HCT116 (cell line): Measurements from ENCODE around the gene HSH2D. TPM values are rescaled to one million over a fixed set of nuclear protein-coding genes. Genes with fewer than 3 reads are reported as not detected.

Source experiments
- ATAC-seq: fragments of 200-7000 bp; cut with Tn5 transposase; 2 replicates; pipeline ENCODE4 v1.9.1; 2020; ENCODE audit warnings: mild to moderate bottlenecking, moderate library complexity
- BruUV-seq: library from RNA; stranded (reverse); fragments of 400-500 nt; replicated peaks from 2 replicates; lab custom pipeline; 2021; lab: Mats Ljungman, UMichigan
- CTCF ChIA-PET: fragments of 300-600 bp; sonication (Branson Sonifier 250); formaldehyde crosslinking; loops from one replicate; lab custom pipeline; 2021; ENCODE audit warnings: antibody characterized with exemption; lab: Charles Lee
- POLR2A ChIA-PET: fragments of 300-600, 350-600 bp; sonication (Branson Sonifier 250); formaldehyde crosslinking; loops from one replicate; lab custom pipeline; 2021; ENCODE audit warnings: antibody characterized with exemption; lab: Charles Lee
- RAD21 ChIA-PET, 2 experiments: fragments of 300-600 bp; sonication (Branson Sonifier 250); formaldehyde crosslinking; loops; one replicate each; lab custom pipeline; 2023; ENCODE audit warnings: low total read pairs in 2 of 2; ENCODE audit not compliant: uncharacterized antibody in 2 of 2, unreplicated experiment in 2 of 2, low non-redundant PET in 1 of 2; lab: Charles Lee
- DNase-seq: peaks from one replicate; pipeline ENCODE4 v3.0.0-alpha.2; 2010; ENCODE audit warnings: low read depth, low spot score
- H2AFZ ChIP-seq: fragments of 200-600 bp; shearing (Covaris generic), sonication (generic); 2 replicates; pipeline ENCODE4 v1.6.1; 2017; ENCODE audit warnings: low read depth, mixed run types, mixed read lengths, antibody characterized with exemption, low read length; ENCODE audit not compliant: poor library complexity, severe bottlenecking
- H3K27ac ChIP-seq: 2 replicates; pipeline ENCODE4 v1.5.1; 2012; ENCODE audit warnings: low read depth, low read length
- H3K27me3 ChIP-seq: fragments of 200-600 bp; sonication (generic); 2 replicates; pipeline ENCODE4 v1.6.1; 2016; ENCODE audit warnings: mixed run types, low read length, mixed read lengths; ENCODE audit not compliant: insufficient read depth
- H3K36me3 ChIP-seq, 2 experiments: fragments of 200-500 bp in 1 of 2; fragments of 200-600 bp in 1 of 2; sonication (Bioruptor generic) in 1 of 2; sonication (generic) in 1 of 2; 2 replicates each; pipeline versions ENCODE4 v1.5.1 to v1.6.1; 2014 to 2016; ENCODE audit warnings: low read length in 2 of 2, inconsistent platforms in 1 of 2, mixed read lengths in 1 of 2, mixed run types in 1 of 2; ENCODE audit not compliant: insufficient read depth in 2 of 2, control insufficient read depth in 1 of 2
- H3K4me1 ChIP-seq, 2 experiments: fragments of 200-600 bp in 1 of 2; sonication (generic) in 1 of 2; 2 replicates each; pipeline versions ENCODE4 v1.5.1 to v1.6.1; 2012 to 2017; ENCODE audit warnings: low read length in 2 of 2, inconsistent platforms in 1 of 2, mild to moderate bottlenecking in 1 of 2, mixed read lengths in 1 of 2, mixed run types in 1 of 2, moderate library complexity in 1 of 2; ENCODE audit not compliant: insufficient read depth in 2 of 2, control insufficient read depth in 1 of 2
- H3K4me2 ChIP-seq: fragments of 200-600 bp; sonication (generic); 2 replicates; pipeline ENCODE4 v1.6.1; 2017; ENCODE audit warnings: mixed run types, low read length, mixed read lengths
- H3K4me3 ChIP-seq, 2 experiments: fragments of 200-600 bp in 1 of 2; sonication (generic) in 1 of 2; replicated peaks in 1 of 2; 2 replicates each; pipeline ENCODE4 v1.5.1; 2011 to 2016; ENCODE audit warnings: low read length in 2 of 2, control low read depth in 1 of 2, low read depth in 1 of 2, mild to moderate bottlenecking in 1 of 2, mixed read lengths in 1 of 2, mixed run types in 1 of 2
- H3K79me2 ChIP-seq: fragments of 200-600 bp; sonication (generic); 2 replicates; pipeline ENCODE4 v1.6.1; 2017; ENCODE audit warnings: mild to moderate bottlenecking, mixed run types, low read length, moderate library complexity, mixed read lengths; ENCODE audit not compliant: insufficient read depth
- H3K9ac ChIP-seq: fragments of 200-600 bp; sonication (generic); 2 replicates; pipeline ENCODE4 v1.6.1; 2016; ENCODE audit warnings: low read length, mixed read lengths
- H3K9me2 ChIP-seq: fragments of 200-600 bp; sonication (generic), shearing (Covaris generic); 2 replicates; pipeline ENCODE4 v1.6.1; 2017; ENCODE audit warnings: mixed run types, mild to moderate bottlenecking, moderate library complexity; ENCODE audit not compliant: insufficient read depth
- H3K9me3 ChIP-seq, 2 experiments: fragments of 200-500 bp in 1 of 2; fragments of 200-600 bp in 1 of 2; sonication (Bioruptor generic) in 1 of 2; sonication (generic) in 1 of 2; 2 replicates each; pipeline ENCODE4 v1.6.1; 2014 to 2017; ENCODE audit warnings: low read length in 2 of 2, mixed read lengths in 2 of 2, inconsistent platforms in 1 of 2, low read depth in 1 of 2, mild to moderate bottlenecking in 1 of 2, mixed run types in 1 of 2, moderate library complexity in 1 of 2; ENCODE audit not compliant: control insufficient read depth in 1 of 2, insufficient read depth in 1 of 2
- H4K20me1 ChIP-seq: fragments of 200-600 bp; sonication (generic), shearing (Covaris generic); 2 replicates; pipeline ENCODE4 v1.6.1; 2017; ENCODE audit warnings: mixed run types, mild to moderate bottlenecking, moderate library complexity; ENCODE audit not compliant: insufficient read depth
- CBX3 ChIP-seq: IDR thresholded peaks from 2 replicates; pipeline ENCODE4 v1.6.1; 2012; ENCODE audit warnings: low read depth
- ELF1 ChIP-seq: IDR thresholded peaks from 2 replicates; pipeline ENCODE4 v1.6.1; 2012; ENCODE audit warnings: low read depth, borderline replicate concordance
- EZH2 ChIP-seq: fragments of 200-600 bp; sonication (generic); IDR thresholded peaks from 2 replicates; pipeline ENCODE4 v1.6.1; 2017; ENCODE audit warnings: antibody characterized with exemption, mixed run types
- FOSL1 ChIP-seq: IDR thresholded peaks from 2 replicates; pipeline ENCODE4 v1.6.1; 2012; ENCODE audit warnings: low read depth
- JUND ChIP-seq: IDR thresholded peaks from 2 replicates; pipeline ENCODE4 v1.6.1; 2012
- POLR2A ChIP-seq: IDR thresholded peaks from 2 replicates; pipeline ENCODE4 v1.7.0; 2011; ENCODE audit warnings: borderline replicate concordance; ENCODE audit not compliant: insufficient read depth, insufficient read length; ENCODE audit errors: extremely low read depth
- RAD21 ChIP-seq: IDR thresholded peaks from 2 replicates; pipeline ENCODE4 v1.6.1; 2012; ENCODE audit warnings: low read depth, mild to moderate bottlenecking
- SRF ChIP-seq: IDR thresholded peaks from 2 replicates; pipeline ENCODE4 v1.6.1; 2012; ENCODE audit warnings: low read depth
- YY1 ChIP-seq: IDR thresholded peaks from 2 replicates; pipeline ENCODE4 v1.6.1; 2011; ENCODE audit warnings: low read length, low read depth, moderate library complexity, mild to moderate bottlenecking; ENCODE audit not compliant: insufficient replicate concordance; ENCODE audit errors: extremely low read depth
- ZNF274 ChIP-seq: fragments of 200-500 bp; sonication (Bioruptor generic); IDR thresholded peaks from 2 replicates; pipeline ENCODE4 v1.6.1; 2014; ENCODE audit warnings: mild to moderate bottlenecking, low read depth, low read length, inconsistent platforms
- intact Hi-C: fragments of 100-400 bp; cut with micrococcal nuclease; formaldehyde crosslinking; loops from 2 replicates; pipeline ENCODE4 v1.10.0; 2022
- total RNA-seq: library from RNA; stranded (reverse); gene quantifications from one replicate; pipeline ENCODE4 v1.2.1, GENCODE V29; 2021; ENCODE audit not compliant: unreplicated experiment
- TF ChIP-seq, protein P1 (sequence below): IDR thresholded peaks from 2 replicates; pipeline ENCODE4 v1.6.1; 2012
- TF ChIP-seq, protein P2 (sequence below): IDR thresholded peaks from 2 replicates; pipeline ENCODE4 v1.6.1; 2012; ENCODE audit warnings: low read depth

Gene HSH2D
- total RNA-seq, 1 experiment from 2014 or later: 21.4 TPM

DNA sequence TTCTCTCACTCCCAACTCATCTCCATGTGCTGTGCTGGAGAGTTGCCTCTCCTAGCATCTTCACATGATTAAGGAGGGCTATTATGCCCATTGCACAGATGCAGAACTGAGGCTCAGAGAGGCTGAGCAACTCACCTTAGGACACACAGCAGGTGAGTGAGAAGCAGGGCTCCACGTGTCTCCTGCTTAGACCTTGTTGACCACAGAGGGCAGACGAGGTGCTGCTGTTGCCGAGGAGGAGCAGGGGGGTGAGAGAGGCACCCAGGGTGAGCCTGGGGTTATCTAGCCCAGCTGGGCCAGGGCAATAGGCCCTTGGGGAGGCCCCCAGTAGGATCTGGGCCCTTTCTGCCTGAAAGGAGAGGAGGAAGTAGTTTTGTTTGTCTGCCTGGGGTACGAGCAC, 2.4 kb upstream of the HSH2D start:
- no peak for DNase-seq
- H3K4me3 ChIP-seq: no peak overlapping the region
- no peaks in the 10 kb centered on the region for H3K36me3 ChIP-seq
- H3K27ac ChIP-seq: no peak overlapping the region
- intact Hi-C loops: no loop called here
- POLR2A ChIA-PET: no interaction called here
- no peak overlapping the region for H3K4me2 ChIP-seq
- BruUV-seq: no TSS peak
- H3K4me1 ChIP-seq: peaks cover 17 to 31% of the 10 kb centered on the region in 2 experiments
- no peaks in the 10 kb centered on the region for H3K9me2 ChIP-seq
- no peak overlapping the region for H3K9ac ChIP-seq
- H2AFZ ChIP-seq: no peak overlapping the region
- TF ChIP-seq, protein P1, sequence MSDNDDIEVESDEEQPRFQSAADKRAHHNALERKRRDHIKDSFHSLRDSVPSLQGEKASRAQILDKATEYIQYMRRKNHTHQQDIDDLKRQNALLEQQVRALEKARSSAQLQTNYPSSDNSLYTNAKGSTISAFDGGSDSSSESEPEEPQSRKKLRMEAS: peak; percentile 52
- TF ChIP-seq CBX3 (peak; percentile 38; the same call in 1 of the 2 replicates), ZNF274 (no peak)
- no peak for ATAC-seq
- CTCF ChIA-PET: no interaction called here
- no peaks in the 10 kb centered on the region for H4K20me1 ChIP-seq
- H3K79me2 ChIP-seq: peaks cover 5% of the 10 kb centered on the region; the same call in 1 of the 2 replicates
- no peaks in the 10 kb centered on the region for H3K27me3 ChIP-seq
- no peaks in the 10 kb centered on the region for H3K9me3 ChIP-seq
- RAD21 ChIA-PET: no interaction called here

DNA sequence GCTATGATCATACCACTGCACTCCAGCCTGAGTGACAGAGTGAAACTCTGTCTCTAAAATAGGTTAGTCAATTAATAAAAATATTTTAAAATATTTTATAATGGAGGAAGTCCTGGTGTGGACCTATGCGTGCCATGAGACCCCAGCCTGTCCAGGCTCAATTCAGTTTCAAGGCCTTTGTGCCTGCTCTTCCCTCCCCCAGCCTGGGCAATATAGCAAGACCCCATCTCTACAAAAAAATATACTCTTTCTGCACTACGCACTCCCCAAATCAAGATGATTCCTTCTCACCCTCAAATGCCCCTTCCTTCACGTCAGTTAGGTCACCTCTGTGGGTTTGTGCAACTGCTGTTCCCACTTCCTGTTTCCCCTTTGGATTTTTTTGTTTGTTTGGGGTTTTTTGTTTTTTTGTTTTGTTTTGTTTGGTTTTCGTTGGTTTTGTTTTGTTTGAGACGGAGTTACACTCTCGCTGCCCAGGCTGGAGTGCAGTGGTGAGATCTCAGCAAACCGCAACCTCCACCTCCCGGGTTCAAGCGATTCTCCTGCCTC, 1.4 kb upstream of the HSH2D start:
- H4K20me1 ChIP-seq: no peaks in the 10 kb centered on the region
- H3K4me1 ChIP-seq: peaks cover 17 to 31% of the 10 kb centered on the region in 2 experiments
- intact Hi-C loops: no loop called here
- POLR2A ChIA-PET: no interaction called here
- H3K4me3 ChIP-seq: no peak overlapping the region
- no peak overlapping the region for H2AFZ ChIP-seq
- H3K27ac ChIP-seq: no peak overlapping the region
- H3K9ac ChIP-seq: no peak overlapping the region
- ATAC-seq (no peak), DNase-seq (no peak)
- no peaks in the 10 kb centered on the region for H3K9me2 ChIP-seq
- no peaks in the 10 kb centered on the region for H3K27me3 ChIP-seq
- no peak for TF ChIP-seq RAD21
- no peak for TF ChIP-seq ELF1
- no peak for TF ChIP-seq FOSL1
- TF ChIP-seq POLR2A: no peak
- TF ChIP-seq SRF: no peak
- TF ChIP-seq, protein P2, sequence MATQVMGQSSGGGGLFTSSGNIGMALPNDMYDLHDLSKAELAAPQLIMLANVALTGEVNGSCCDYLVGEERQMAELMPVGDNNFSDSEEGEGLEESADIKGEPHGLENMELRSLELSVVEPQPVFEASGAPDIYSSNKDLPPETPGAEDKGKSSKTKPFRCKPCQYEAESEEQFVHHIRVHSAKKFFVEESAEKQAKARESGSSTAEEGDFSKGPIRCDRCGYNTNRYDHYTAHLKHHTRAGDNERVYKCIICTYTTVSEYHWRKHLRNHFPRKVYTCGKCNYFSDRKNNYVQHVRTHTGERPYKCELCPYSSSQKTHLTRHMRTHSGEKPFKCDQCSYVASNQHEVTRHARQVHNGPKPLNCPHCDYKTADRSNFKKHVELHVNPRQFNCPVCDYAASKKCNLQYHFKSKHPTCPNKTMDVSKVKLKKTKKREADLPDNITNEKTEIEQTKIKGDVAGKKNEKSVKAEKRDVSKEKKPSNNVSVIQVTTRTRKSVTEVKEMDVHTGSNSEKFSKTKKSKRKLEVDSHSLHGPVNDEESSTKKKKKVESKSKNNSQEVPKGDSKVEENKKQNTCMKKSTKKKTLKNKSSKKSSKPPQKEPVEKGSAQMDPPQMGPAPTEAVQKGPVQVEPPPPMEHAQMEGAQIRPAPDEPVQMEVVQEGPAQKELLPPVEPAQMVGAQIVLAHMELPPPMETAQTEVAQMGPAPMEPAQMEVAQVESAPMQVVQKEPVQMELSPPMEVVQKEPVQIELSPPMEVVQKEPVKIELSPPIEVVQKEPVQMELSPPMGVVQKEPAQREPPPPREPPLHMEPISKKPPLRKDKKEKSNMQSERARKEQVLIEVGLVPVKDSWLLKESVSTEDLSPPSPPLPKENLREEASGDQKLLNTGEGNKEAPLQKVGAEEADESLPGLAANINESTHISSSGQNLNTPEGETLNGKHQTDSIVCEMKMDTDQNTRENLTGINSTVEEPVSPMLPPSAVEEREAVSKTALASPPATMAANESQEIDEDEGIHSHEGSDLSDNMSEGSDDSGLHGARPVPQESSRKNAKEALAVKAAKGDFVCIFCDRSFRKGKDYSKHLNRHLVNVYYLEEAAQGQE: no peak
- no peak for TF ChIP-seq JUND
- TF ChIP-seq, protein P1: no peak
- TF ChIP-seq EZH2: no peak
- no peak for TF ChIP-seq YY1
- H3K36me3 ChIP-seq: no peaks in the 10 kb centered on the region
- H3K9me3 ChIP-seq: no peaks in the 10 kb centered on the region
- BruUV-seq: no TSS peak
- H3K79me2 ChIP-seq: peaks cover 9% of the 10 kb centered on the region; the same call in 1 of the 2 replicates
- RAD21 ChIA-PET: no interaction called here
- CTCF ChIA-PET: no interaction called here
- H3K4me2 ChIP-seq: no peak overlapping the region
